ENCODE results near the gene MMP23B.
"Not testable (repeated sequence)": the region's sequence is repeated elsewhere in the genome, so short reads cannot be mapped to it uniquely, and the experiment has no call there.

MMP23B gene

GRCh38 chr1:1629430-1630190, 2.4 kb upstream of the MMP23B start:
- Histone ChIP-seq H3K36me3 (ENCODE audit: control insufficient read depth, low read depth, low read length) (no peaks in the 10 kb centered on the region), H3K27me3 (ENCODE audit: control insufficient read depth, insufficient read depth, low read length) (peaks cover 23% of the 10 kb centered on the region), H3K4me3 (ENCODE audit: low read length) (no peak overlapping the region), H3K4me1 (ENCODE audit: control insufficient read depth, low read depth, low read length) (no peaks in the 10 kb centered on the region), H3K27ac (ENCODE audit: low read length) (no peak overlapping the region), H3K9me3 (ENCODE audit: control insufficient read depth, low read depth, low read length) (no peaks in the 10 kb centered on the region), H3K9ac (ENCODE audit: low read length) (no peak overlapping the region)

GRCh38 chr1:1630191-1630964, 1.6 kb upstream of the MMP23B start:
- Histone ChIP-seq H3K36me3 (ENCODE audit: control insufficient read depth, low read depth, low read length) (no peaks in the 10 kb centered on the region), H3K27me3 (ENCODE audit: control insufficient read depth, insufficient read depth, low read length) (peaks cover 23% of the 10 kb centered on the region), H3K4me3 (ENCODE audit: low read length) (no peak overlapping the region), H3K4me1 (ENCODE audit: control insufficient read depth, low read depth, low read length) (no peaks in the 10 kb centered on the region), H3K9ac (ENCODE audit: low read length) (no peak overlapping the region), H3K27ac (ENCODE audit: low read length) (no peak overlapping the region), H3K9me3 (ENCODE audit: control insufficient read depth, low read depth, low read length) (no peaks in the 10 kb centered on the region)

- H3K9ac ChIP-seq (ENCODE audit: low read length): no peak overlapping the region
- peaks cover 23% of the 10 kb centered on the region for H3K27me3 ChIP-seq (ENCODE audit: control insufficient read depth, insufficient read depth, low read length)
- no peak overlapping the region for H3K27ac ChIP-seq (ENCODE audit: low read length)
- H3K36me3 ChIP-seq (ENCODE audit: control insufficient read depth, low read depth, low read length): no peaks in the 10 kb centered on the region
- no peaks in the 10 kb centered on the region for H3K9me3 ChIP-seq (ENCODE audit: control insufficient read depth, low read depth, low read length)
- H3K4me1 ChIP-seq (ENCODE audit: control insufficient read depth, low read depth, low read length): no peaks in the 10 kb centered on the region
- peak overlapping the region; percentile 21 for H3K4me3 ChIP-seq (ENCODE audit: low read length)
These were observed 800 bp upstream of the MMP23B start for GRCh38 chr1:1630965-1631781.

GRCh38 chr1:1633409-1633808, 1.4 kb downstream of the MMP23B start:
- not testable (repeated sequence) for H3K4me3 ChIP-seq (ENCODE audit: low read length); H3K4me1 ChIP-seq (ENCODE audit: control insufficient read depth, low read depth, low read length); H3K27ac ChIP-seq (ENCODE audit: low read length); H3K9ac ChIP-seq (ENCODE audit: low read length); H3K9me3 ChIP-seq (ENCODE audit: control insufficient read depth, low read depth, low read length)
- Histone ChIP-seq H3K27me3 (ENCODE audit: control insufficient read depth, insufficient read depth, low read length) (peaks cover 23% of the 10 kb centered on the region), H3K36me3 (ENCODE audit: control insufficient read depth, low read depth, low read length) (peaks cover 11% of the 10 kb centered on the region)

GRCh38 chr1:1634613-1635012, 2.6 kb downstream of the MMP23B start:
- Histone ChIP-seq H3K27me3 (ENCODE audit: control insufficient read depth, insufficient read depth, low read length) (peaks cover 23% of the 10 kb centered on the region), H3K36me3 (ENCODE audit: control insufficient read depth, low read depth, low read length) (peaks cover 11% of the 10 kb centered on the region)
- H3K4me1 ChIP-seq (ENCODE audit: control insufficient read depth, low read depth, low read length); H3K9me3 ChIP-seq (ENCODE audit: control insufficient read depth, low read depth, low read length); H3K9ac ChIP-seq (ENCODE audit: low read length); H3K4me3 ChIP-seq (ENCODE audit: low read length); H3K27ac ChIP-seq (ENCODE audit: low read length): not testable (repeated sequence)

- not testable (repeated sequence) for H3K9ac ChIP-seq (ENCODE audit: low read length); H3K4me3 ChIP-seq (ENCODE audit: low read length); H3K27me3 ChIP-seq (ENCODE audit: control insufficient read depth, insufficient read depth, low read length); H3K27ac ChIP-seq (ENCODE audit: low read length); H3K4me1 ChIP-seq (ENCODE audit: control insufficient read depth, low read depth, low read length); H3K9me3 ChIP-seq (ENCODE audit: control insufficient read depth, low read depth, low read length)
- H3K36me3 ChIP-seq (ENCODE audit: control insufficient read depth, low read depth, low read length): peaks cover 11% of the 10 kb centered on the region
These were observed 4.9 kb downstream of the MMP23B start for GRCh38 chr1:1636621-1637478.

GRCh38 chr1:1637479-1637875, 5.5 kb downstream of the MMP23B start:
- H3K9me3 ChIP-seq (ENCODE audit: control insufficient read depth, low read depth, low read length); H3K27ac ChIP-seq (ENCODE audit: low read length); H3K4me1 ChIP-seq (ENCODE audit: control insufficient read depth, low read depth, low read length); H3K9ac ChIP-seq (ENCODE audit: low read length); H3K4me3 ChIP-seq (ENCODE audit: low read length); H3K27me3 ChIP-seq (ENCODE audit: control insufficient read depth, insufficient read depth, low read length): not testable (repeated sequence)
- H3K36me3 ChIP-seq (ENCODE audit: control insufficient read depth, low read depth, low read length): peaks cover 11% of the 10 kb centered on the region

GRCh38 chr1:1638528-1638927, 6.6 kb downstream of the MMP23B start:
- not testable (repeated sequence) for H3K9ac ChIP-seq (ENCODE audit: low read length); H3K4me1 ChIP-seq (ENCODE audit: control insufficient read depth, low read depth, low read length); H3K27me3 ChIP-seq (ENCODE audit: control insufficient read depth, insufficient read depth, low read length); H3K4me3 ChIP-seq (ENCODE audit: low read length); H3K9me3 ChIP-seq (ENCODE audit: control insufficient read depth, low read depth, low read length); H3K27ac ChIP-seq (ENCODE audit: low read length)
- H3K36me3 ChIP-seq (ENCODE audit: control insufficient read depth, low read depth, low read length): peaks cover 11% of the 10 kb centered on the region

- not testable (repeated sequence) for H3K27me3 ChIP-seq (ENCODE audit: control insufficient read depth, insufficient read depth, low read length); H3K4me3 ChIP-seq (ENCODE audit: low read length); H3K4me1 ChIP-seq (ENCODE audit: control insufficient read depth, low read depth, low read length); H3K9me3 ChIP-seq (ENCODE audit: control insufficient read depth, low read depth, low read length); H3K9ac ChIP-seq (ENCODE audit: low read length); H3K27ac ChIP-seq (ENCODE audit: low read length)
- H3K36me3 ChIP-seq (ENCODE audit: control insufficient read depth, low read depth, low read length): peaks cover 11% of the 10 kb centered on the region
These were observed 7.4 kb downstream of the MMP23B start for GRCh38 chr1:1639368-1639767.

GRCh38 chr1:1640081-1640480, 8.1 kb downstream of the MMP23B start:
- not testable (repeated sequence) for H3K9ac ChIP-seq (ENCODE audit: low read length); H3K4me1 ChIP-seq (ENCODE audit: control insufficient read depth, low read depth, low read length); H3K27me3 ChIP-seq (ENCODE audit: control insufficient read depth, insufficient read depth, low read length); H3K27ac ChIP-seq (ENCODE audit: low read length); H3K4me3 ChIP-seq (ENCODE audit: low read length); H3K9me3 ChIP-seq (ENCODE audit: control insufficient read depth, low read depth, low read length)
- peaks cover 11% of the 10 kb centered on the region for H3K36me3 ChIP-seq (ENCODE audit: control insufficient read depth, low read depth, low read length)

All from iPS-18a (cell line).